ENCODE measurements around the gene XXYLT1.

- TF ChIP-seq ZNF274 (IDR thresholded peaks at IDR 0.05; ENCODE audit: low read depth, low read length): no peak
- no peak for TF ChIP-seq YY1 (IDR thresholded peaks at IDR 0.05; ENCODE audit: insufficient read depth, insufficient read length)
Observed at GRCh38 chr3:195094191-195094921, 176.6 kb downstream of the XXYLT1 start.
